ENCODE measurements around the gene SUCLG1.

Gene SUCLG1

GRCh38 chr2:84460670-84461069 lies 1.6 kb upstream of the SUCLG1 start:
- no peak for DNase-seq

DNA sequence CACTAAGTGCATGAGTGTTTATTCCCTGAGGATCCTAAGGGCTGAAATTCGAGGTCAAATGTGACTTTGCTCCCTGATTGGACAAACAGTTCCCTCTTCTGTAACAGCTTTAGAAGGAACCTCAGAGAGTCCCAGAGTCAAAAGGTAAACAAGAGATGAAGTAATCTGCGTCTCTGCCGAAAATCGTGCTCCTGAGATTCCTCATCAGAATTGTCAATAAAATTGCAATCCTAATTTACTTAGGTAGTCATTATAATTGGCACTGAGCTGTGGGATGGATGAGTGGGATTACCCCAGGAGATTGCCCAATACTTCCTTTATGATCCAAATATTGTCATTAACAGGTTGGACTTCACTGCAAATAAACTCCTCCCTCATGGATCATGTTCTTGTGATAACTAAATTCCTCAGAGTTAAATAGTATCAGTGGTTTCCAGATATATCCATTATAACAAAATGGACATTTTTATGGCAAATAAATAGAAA lies 907 bp upstream of the SUCLG1 start:
- no peak for DNase-seq

- DNase-seq = no peak
These were observed 496 bp downstream of the SUCLG1 start for GRCh38 chr2:84458551-84459017.

DNA sequence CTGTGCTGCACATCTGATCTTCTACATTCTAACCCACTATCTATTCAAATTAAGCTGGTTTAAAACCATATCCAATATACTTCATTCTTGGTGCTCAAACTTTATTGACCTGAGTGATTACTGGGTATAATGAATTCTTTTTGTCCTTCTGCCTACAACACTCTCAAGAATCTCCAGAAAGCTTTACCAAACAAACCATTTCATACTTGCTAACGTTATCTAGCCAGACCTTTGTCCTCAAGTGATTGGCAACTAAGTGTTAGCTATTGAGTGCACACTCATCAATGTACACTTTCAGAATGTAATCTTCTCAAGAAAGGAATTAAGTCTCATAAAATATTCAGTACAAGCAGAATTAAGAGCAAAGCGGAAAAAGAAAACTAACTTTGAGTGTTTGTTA lies 1.4 kb downstream of the SUCLG1 start:
- no peak for DNase-seq

DNA sequence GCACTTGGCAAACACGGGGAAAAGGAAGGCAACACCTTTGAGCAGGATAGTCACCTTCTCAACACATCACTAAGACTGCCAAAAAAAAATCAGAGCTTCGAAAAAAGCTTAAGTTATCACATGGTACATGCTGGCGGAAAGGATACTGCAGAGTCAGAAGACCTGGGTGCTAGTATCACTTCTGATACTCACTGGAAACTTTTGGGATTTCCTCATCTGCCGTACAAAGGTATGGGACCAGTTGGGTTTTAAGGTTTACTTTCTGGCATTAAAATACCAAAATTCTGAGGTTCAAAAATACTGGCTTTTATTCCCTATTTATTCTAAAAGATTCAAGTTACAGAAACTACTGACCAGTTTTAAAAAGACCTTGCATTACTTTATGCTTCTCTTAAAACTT lies 2.9 kb downstream of the SUCLG1 start:
- DNase-seq = no peak

DNA sequence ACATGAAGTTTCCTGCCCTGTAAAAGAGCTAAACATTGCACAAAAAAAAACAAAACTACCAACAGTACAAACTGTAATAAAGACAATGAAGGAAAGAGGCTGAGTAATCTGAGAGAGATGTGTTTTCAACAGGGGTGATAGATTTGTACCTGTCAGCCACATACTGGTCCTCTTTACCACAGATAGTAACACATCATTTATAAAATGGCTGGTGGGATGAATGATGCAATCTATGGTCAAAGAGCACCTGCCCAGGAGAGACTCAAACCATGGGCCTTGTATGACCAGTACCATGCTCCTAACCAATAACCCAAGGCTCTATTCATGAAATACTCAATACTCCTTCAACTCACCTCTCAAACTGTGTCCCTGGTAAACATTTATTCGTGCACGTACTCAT lies 4.5 kb downstream of the SUCLG1 start:
- no peak for DNase-seq

GRCh38 chr2:84452624-84453023 lies 6.5 kb downstream of the SUCLG1 start:
- no peak for DNase-seq

- no peak for DNase-seq
These were observed 7.5 kb downstream of the SUCLG1 start for GRCh38 chr2:84451579-84451978.

DNA sequence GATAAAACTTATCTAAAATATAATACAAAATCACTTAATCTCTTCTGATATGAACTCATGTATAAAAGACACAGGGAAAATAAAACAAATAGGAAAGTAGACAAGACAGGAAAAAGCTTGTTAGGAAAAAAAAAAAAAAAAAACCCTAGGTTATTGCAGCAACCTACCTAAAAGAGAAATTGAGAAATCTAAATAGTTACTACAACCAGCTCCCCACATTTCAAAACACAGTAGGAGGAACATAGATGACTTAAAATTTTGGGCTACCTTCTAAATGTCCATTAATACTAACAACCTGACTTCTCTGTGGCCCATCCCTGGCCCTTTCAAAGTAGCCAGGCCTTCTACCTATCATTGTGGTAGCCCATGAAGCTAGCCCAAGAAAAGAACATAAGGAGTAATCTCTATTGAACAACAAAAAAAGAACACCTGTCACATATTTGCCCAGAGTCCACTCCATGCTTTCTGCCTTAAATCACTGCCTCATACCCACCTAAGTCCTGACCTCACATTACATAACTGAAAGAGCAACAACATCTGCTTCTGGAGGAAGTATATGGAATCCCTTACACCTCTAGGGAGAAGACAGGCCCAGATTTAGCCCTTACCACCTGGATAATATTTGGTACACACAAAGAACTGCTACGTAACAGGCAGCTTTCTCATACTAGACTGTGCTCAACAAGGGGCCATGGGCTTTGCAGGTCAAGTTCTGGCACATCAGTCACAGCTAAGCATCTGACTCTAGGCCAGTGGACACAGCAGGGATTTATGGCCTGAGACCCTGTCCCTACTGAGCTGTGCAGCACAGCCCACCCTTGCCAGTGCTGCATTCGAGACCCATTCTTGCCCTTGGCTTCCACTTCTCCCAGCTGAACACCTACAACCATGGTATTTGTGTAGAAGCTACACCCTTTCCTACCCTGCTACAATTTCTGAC lies 8.5 kb downstream of the SUCLG1 start:
- DNase-seq = no peak

DNA sequence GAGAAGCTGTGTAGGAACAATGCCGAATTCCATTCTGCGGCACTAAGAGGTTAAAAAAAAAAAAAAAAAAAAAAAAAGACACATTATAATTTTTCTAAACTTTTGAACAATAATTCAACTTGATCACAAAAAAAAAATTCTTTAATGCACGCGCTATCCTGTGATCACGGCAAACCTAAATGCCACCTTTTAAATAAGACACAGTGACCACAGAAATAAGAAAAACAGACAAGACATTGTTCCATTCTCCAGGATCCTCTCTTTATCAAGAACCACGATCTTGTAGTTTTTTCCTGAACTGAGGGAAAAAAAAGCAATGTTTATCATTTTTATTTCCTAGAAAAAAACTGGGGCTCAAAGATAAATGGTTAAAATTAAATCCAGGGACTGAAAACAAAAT lies 9.4 kb downstream of the SUCLG1 start:
- DNase-seq = no peak

- DNase-seq = no peak
These were observed 10.0 kb downstream of the SUCLG1 start for GRCh38 chr2:84449055-84449454.

GRCh38 chr2:84443477-84443876 lies 15.6 kb downstream of the SUCLG1 start:
- DNase-seq = no peak

DNA sequence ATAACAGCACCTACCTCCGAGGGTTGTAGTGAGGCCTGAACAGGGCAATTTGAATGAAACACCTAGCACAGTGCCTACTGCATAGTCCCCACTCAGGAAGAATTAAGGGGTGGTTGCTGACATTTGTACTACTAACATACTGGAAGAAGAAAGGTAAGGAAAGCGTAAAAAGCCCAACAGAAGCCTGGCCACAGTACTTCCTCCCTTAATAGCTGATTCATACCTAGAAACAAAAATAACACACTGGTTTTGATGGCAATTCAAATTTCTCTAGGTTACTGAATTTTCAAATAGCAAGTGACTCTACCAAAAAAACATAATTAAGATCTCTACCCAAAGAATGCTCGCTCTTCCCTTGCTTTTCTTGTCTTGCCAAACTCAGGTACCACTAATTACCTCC lies 16.2 kb downstream of the SUCLG1 start:
- DNase-seq = no peak

- DNase-seq = no peak
These were observed 17.6 kb downstream of the SUCLG1 start for GRCh38 chr2:84441505-84441904.

GRCh38 chr2:84441036-84441435 lies 18.0 kb downstream of the SUCLG1 start:
- no peak for DNase-seq

DNA sequence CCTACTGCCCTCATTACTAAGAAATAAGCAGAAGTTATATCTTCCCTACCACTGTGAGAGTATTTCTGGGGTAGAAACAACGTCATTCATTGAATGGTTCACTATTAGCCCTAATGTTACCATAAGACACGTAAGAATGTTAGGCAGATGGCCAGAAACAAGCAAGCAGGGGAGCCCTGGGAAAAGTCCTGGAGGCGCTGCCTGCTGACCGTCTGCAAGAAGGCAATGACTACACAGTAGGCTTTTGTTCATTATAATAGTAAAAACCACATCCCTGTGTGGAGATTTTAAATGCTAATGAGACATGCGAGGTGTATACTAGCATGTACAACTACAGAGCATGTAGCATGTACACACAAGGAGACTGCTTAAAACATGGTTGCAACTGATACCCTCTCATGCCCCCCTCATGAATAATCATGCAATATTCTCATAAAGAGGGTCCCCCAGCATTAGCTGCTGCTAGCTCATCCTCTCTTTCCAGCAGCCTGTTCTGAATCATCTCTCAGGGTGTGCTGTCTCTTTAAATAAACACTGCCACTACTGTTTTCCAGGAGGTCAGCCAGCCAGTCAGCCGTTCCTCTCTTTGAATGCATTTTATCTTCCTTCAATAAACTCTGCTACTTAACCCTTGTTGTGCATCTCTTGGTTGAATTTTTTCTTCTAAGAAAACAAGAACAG lies 23.6 kb downstream of the SUCLG1 start:
- no peak for DNase-seq

DNA sequence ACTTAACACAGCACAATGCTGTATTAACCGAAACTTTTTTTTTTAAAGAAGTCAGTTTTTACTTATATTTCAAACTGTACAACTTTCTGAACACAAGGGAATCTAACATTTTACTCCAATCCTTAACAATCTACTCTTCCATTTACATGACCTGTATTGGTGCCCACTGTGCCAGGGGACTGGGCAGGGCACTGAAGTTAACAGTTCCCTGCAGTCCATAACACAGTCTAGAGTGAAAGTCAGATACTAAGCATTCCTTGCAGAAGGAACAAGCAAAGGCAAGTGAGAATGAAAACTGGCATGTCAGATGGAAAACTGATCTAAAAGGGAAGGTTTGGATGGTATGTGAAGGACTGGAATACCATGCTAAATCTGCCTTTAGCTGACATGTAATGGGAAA lies 29.8 kb downstream of the SUCLG1 start:
- no peak for DNase-seq

GRCh38 chr2:84427235-84428138 lies 31.6 kb downstream of the SUCLG1 start:
- no peak for DNase-seq

DNA sequence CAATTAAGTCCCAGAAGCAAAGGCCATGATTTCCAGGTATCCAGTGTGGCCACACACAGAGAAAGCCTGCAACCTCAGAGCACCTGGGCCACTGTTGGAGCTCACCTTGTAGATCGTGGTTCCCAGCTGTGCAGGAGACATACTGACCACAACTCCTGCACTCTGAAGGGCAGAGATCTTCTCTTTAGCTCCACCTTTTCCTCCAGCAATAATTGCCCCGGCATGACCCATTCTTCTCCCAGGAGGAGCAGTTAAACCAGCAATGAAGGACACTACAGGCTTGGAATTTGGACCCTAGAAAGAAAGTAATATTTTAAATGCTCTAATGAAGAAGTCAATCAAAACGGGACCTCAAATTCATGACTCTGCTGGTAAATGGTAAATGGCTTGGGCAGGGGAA lies 33.8 kb downstream of the SUCLG1 start:
- DNase-seq = no peak

DNA sequence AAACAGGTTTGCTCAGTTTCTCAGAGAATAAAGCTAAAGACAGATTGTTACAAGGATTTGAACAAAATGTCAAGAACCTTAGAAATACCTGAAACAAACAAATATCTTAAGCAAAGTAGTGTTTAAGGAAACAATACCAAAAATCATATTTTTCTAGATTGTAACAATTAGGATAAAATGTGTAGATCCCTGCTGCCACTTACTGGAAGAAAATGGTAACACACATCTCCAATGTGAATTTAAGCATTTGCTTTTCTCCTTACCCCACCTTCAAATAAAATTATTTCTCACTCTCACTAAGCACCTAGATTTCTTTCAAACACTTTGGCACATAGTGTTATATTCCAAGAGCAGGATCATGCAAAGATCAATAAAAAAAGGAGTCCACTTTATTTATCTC lies 34.9 kb downstream of the SUCLG1 start:
- no peak for DNase-seq

GRCh38 chr2:84421791-84422190 lies 37.3 kb downstream of the SUCLG1 start:
- no peak for DNase-seq

DNA sequence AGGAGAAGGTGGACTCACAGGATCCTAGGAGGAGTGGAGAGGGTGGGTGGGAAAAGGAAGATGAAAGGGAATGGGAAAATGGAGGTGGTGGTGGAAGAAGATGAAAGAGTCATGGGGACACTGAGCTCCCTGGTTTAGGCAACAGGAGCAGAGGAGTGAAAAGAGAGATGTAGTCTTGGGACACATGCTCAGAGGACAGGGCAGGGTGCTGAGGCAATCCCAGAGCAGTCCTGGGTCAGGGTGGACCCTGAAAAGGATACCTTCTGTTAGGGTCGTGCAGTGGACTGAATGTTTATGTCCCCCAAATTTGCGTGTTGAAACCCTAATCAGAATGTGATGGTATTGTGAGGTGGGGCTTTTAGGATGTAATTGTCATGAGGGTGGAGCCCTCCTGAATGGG lies 37.9 kb downstream of the SUCLG1 start:
- no peak for DNase-seq
